HCT116 (cell line): Measurements from ENCODE around the gene CISD1. TPM values are rescaled to one million over a fixed set of nuclear protein-coding genes. Genes with fewer than 3 reads are reported as not detected.

Experiments used
- ATAC-seq: fragments of 200-7000 bp; cut with Tn5 transposase; 2 replicates; pipeline ENCODE4 v1.9.1; 2020; ENCODE audit warnings: mild to moderate bottlenecking, moderate library complexity
- BruUV-seq: library from RNA; stranded (reverse); fragments of 400-500 nt; replicated peaks from 2 replicates; lab custom pipeline; 2021; lab: Mats Ljungman, UMichigan
- CTCF ChIA-PET: fragments of 300-600 bp; sonication (Branson Sonifier 250); formaldehyde crosslinking; loops from one replicate; lab custom pipeline; 2021; ENCODE audit warnings: antibody characterized with exemption; lab: Charles Lee
- POLR2A ChIA-PET: fragments of 300-600, 350-600 bp; sonication (Branson Sonifier 250); formaldehyde crosslinking; loops from one replicate; lab custom pipeline; 2021; ENCODE audit warnings: antibody characterized with exemption; lab: Charles Lee
- RAD21 ChIA-PET, 2 experiments: fragments of 300-600 bp; sonication (Branson Sonifier 250); formaldehyde crosslinking; loops; one replicate each; lab custom pipeline; 2023; ENCODE audit warnings: low total read pairs in 2 of 2; ENCODE audit not compliant: uncharacterized antibody in 2 of 2, unreplicated experiment in 2 of 2, low non-redundant PET in 1 of 2; lab: Charles Lee
- DNase-seq: peaks from one replicate; pipeline ENCODE4 v3.0.0-alpha.2; 2010; ENCODE audit warnings: low read depth, low spot score
- H2AFZ ChIP-seq: fragments of 200-600 bp; shearing (Covaris generic), sonication (generic); 2 replicates; pipeline ENCODE4 v1.6.1; 2017; ENCODE audit warnings: low read depth, mixed run types, mixed read lengths, antibody characterized with exemption, low read length; ENCODE audit not compliant: poor library complexity, severe bottlenecking
- H3K27ac ChIP-seq: 2 replicates; pipeline ENCODE4 v1.5.1; 2012; ENCODE audit warnings: low read depth, low read length
- H3K27me3 ChIP-seq: fragments of 200-600 bp; sonication (generic); 2 replicates; pipeline ENCODE4 v1.6.1; 2016; ENCODE audit warnings: mixed run types, low read length, mixed read lengths; ENCODE audit not compliant: insufficient read depth
- H3K36me3 ChIP-seq, 2 experiments: fragments of 200-500 bp in 1 of 2; fragments of 200-600 bp in 1 of 2; sonication (Bioruptor generic) in 1 of 2; sonication (generic) in 1 of 2; 2 replicates each; pipeline versions ENCODE4 v1.5.1 to v1.6.1; 2014 to 2016; ENCODE audit warnings: low read length in 2 of 2, inconsistent platforms in 1 of 2, mixed read lengths in 1 of 2, mixed run types in 1 of 2; ENCODE audit not compliant: insufficient read depth in 2 of 2, control insufficient read depth in 1 of 2
- H3K4me1 ChIP-seq, 2 experiments: fragments of 200-600 bp in 1 of 2; sonication (generic) in 1 of 2; 2 replicates each; pipeline versions ENCODE4 v1.5.1 to v1.6.1; 2012 to 2017; ENCODE audit warnings: low read length in 2 of 2, inconsistent platforms in 1 of 2, mild to moderate bottlenecking in 1 of 2, mixed read lengths in 1 of 2, mixed run types in 1 of 2, moderate library complexity in 1 of 2; ENCODE audit not compliant: insufficient read depth in 2 of 2, control insufficient read depth in 1 of 2
- H3K4me2 ChIP-seq: fragments of 200-600 bp; sonication (generic); 2 replicates; pipeline ENCODE4 v1.6.1; 2017; ENCODE audit warnings: mixed run types, low read length, mixed read lengths
- H3K4me3 ChIP-seq, 2 experiments: fragments of 200-600 bp in 1 of 2; sonication (generic) in 1 of 2; replicated peaks in 1 of 2; 2 replicates each; pipeline ENCODE4 v1.5.1; 2011 to 2016; ENCODE audit warnings: low read length in 2 of 2, control low read depth in 1 of 2, low read depth in 1 of 2, mild to moderate bottlenecking in 1 of 2, mixed read lengths in 1 of 2, mixed run types in 1 of 2
- H3K79me2 ChIP-seq: fragments of 200-600 bp; sonication (generic); 2 replicates; pipeline ENCODE4 v1.6.1; 2017; ENCODE audit warnings: mild to moderate bottlenecking, mixed run types, low read length, moderate library complexity, mixed read lengths; ENCODE audit not compliant: insufficient read depth
- H3K9ac ChIP-seq: fragments of 200-600 bp; sonication (generic); 2 replicates; pipeline ENCODE4 v1.6.1; 2016; ENCODE audit warnings: low read length, mixed read lengths
- H3K9me2 ChIP-seq: fragments of 200-600 bp; sonication (generic), shearing (Covaris generic); 2 replicates; pipeline ENCODE4 v1.6.1; 2017; ENCODE audit warnings: mixed run types, mild to moderate bottlenecking, moderate library complexity; ENCODE audit not compliant: insufficient read depth
- H3K9me3 ChIP-seq, 2 experiments: fragments of 200-500 bp in 1 of 2; fragments of 200-600 bp in 1 of 2; sonication (Bioruptor generic) in 1 of 2; sonication (generic) in 1 of 2; 2 replicates each; pipeline ENCODE4 v1.6.1; 2014 to 2017; ENCODE audit warnings: low read length in 2 of 2, mixed read lengths in 2 of 2, inconsistent platforms in 1 of 2, low read depth in 1 of 2, mild to moderate bottlenecking in 1 of 2, mixed run types in 1 of 2, moderate library complexity in 1 of 2; ENCODE audit not compliant: control insufficient read depth in 1 of 2, insufficient read depth in 1 of 2
- H4K20me1 ChIP-seq: fragments of 200-600 bp; sonication (generic), shearing (Covaris generic); 2 replicates; pipeline ENCODE4 v1.6.1; 2017; ENCODE audit warnings: mixed run types, mild to moderate bottlenecking, moderate library complexity; ENCODE audit not compliant: insufficient read depth
- CBX3 ChIP-seq: IDR thresholded peaks from 2 replicates; pipeline ENCODE4 v1.6.1; 2012; ENCODE audit warnings: low read depth
- CEBPB ChIP-seq: IDR thresholded peaks from 2 replicates; pipeline ENCODE4 v1.6.1; 2012; ENCODE audit warnings: low read depth
- EGR1 ChIP-seq: IDR thresholded peaks from 2 replicates; pipeline ENCODE4 v1.6.1; 2012; ENCODE audit warnings: low read depth
- ELF1 ChIP-seq: IDR thresholded peaks from 2 replicates; pipeline ENCODE4 v1.6.1; 2012; ENCODE audit warnings: low read depth, borderline replicate concordance
- EZH2 ChIP-seq: fragments of 200-600 bp; sonication (generic); IDR thresholded peaks from 2 replicates; pipeline ENCODE4 v1.6.1; 2017; ENCODE audit warnings: antibody characterized with exemption, mixed run types
- FOSL1 ChIP-seq: IDR thresholded peaks from 2 replicates; pipeline ENCODE4 v1.6.1; 2012; ENCODE audit warnings: low read depth
- POLR2A ChIP-seq: IDR thresholded peaks from 2 replicates; pipeline ENCODE4 v1.7.0; 2011; ENCODE audit warnings: borderline replicate concordance; ENCODE audit not compliant: insufficient read depth, insufficient read length; ENCODE audit errors: extremely low read depth
- POLR2AphosphoS5 ChIP-seq: IDR thresholded peaks from 2 replicates; pipeline ENCODE4 v1.6.1; 2011; ENCODE audit warnings: mild to moderate bottlenecking, low read depth, low read length, moderate library complexity
- RAD21 ChIP-seq: IDR thresholded peaks from 2 replicates; pipeline ENCODE4 v1.6.1; 2012; ENCODE audit warnings: low read depth, mild to moderate bottlenecking
- SIN3A ChIP-seq: IDR thresholded peaks from 2 replicates; pipeline ENCODE4 v1.6.1; 2012; ENCODE audit warnings: low read depth
- SP1 ChIP-seq: IDR thresholded peaks from 2 replicates; pipeline ENCODE4 v1.6.1; 2012; ENCODE audit warnings: low read depth
- TCF7L2 ChIP-seq: IDR thresholded peaks from 2 replicates; pipeline ENCODE4 v1.7.0; 2011; ENCODE audit warnings: borderline replicate concordance, inconsistent platforms; ENCODE audit not compliant: insufficient read depth, insufficient read length; ENCODE audit errors: extremely low read depth
- YY1 ChIP-seq: IDR thresholded peaks from 2 replicates; pipeline ENCODE4 v1.6.1; 2011; ENCODE audit warnings: low read length, low read depth, moderate library complexity, mild to moderate bottlenecking; ENCODE audit not compliant: insufficient replicate concordance; ENCODE audit errors: extremely low read depth
- ZBTB33 ChIP-seq: IDR thresholded peaks from 2 replicates; pipeline ENCODE4 v1.6.1; 2011; ENCODE audit warnings: mild to moderate bottlenecking, low read length, moderate library complexity; ENCODE audit not compliant: insufficient replicate concordance; ENCODE audit errors: extremely low read depth
- ZFX ChIP-seq: fragments of 450-650 bp; IDR thresholded peaks from 2 replicates; pipeline ENCODE4 v1.6.1; 2017
- intact Hi-C: fragments of 100-400 bp; cut with micrococcal nuclease; formaldehyde crosslinking; loops from 2 replicates; pipeline ENCODE4 v1.10.0; 2022
- total RNA-seq: library from RNA; stranded (reverse); gene quantifications from one replicate; pipeline ENCODE4 v1.2.1, GENCODE V29; 2021; ENCODE audit not compliant: unreplicated experiment
- TF ChIP-seq, protein P1 (sequence below): IDR thresholded peaks from 2 replicates; pipeline ENCODE4 v1.6.1; 2012; ENCODE audit warnings: low read depth

Gene CISD1
- total RNA-seq, 1 experiment from 2014 or later: 47.3 TPM

DNA sequence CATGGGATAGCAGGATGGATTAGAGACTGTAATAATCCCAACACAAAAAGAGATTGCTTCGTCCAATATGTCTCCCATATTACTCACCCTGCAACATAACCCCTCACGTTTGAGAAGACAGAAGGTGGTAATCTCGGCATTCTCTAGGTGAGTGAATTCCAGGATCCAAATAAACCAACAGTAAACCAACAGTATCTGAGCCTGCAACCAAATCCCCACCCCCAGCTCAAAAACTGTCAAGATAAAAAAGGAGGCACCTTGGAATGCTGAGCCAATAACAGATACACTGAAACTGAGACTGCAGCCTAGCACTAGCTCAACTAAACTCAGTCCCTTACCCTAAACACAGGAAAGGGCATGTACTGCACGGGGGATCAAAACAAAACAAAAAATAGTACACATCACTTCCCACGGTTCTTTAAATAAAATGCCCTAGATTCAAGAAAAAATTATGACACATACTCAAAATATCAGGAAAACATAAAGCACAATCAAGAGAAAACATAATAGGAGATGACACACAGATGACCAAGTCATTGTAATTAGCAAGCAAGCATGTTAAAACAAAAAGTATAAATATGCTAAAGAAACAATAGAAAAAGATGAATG lies 29.3 kb upstream of the CISD1 start (continued):
- TF ChIP-seq CBX3 (no peak), CEBPB (no peak), FOSL1 (no peak), ELF1 (no peak), POLR2A (no peak), RAD21 (no peak), EGR1 (no peak), POLR2AphosphoS5 (no peak)
- TF ChIP-seq, protein P1, sequence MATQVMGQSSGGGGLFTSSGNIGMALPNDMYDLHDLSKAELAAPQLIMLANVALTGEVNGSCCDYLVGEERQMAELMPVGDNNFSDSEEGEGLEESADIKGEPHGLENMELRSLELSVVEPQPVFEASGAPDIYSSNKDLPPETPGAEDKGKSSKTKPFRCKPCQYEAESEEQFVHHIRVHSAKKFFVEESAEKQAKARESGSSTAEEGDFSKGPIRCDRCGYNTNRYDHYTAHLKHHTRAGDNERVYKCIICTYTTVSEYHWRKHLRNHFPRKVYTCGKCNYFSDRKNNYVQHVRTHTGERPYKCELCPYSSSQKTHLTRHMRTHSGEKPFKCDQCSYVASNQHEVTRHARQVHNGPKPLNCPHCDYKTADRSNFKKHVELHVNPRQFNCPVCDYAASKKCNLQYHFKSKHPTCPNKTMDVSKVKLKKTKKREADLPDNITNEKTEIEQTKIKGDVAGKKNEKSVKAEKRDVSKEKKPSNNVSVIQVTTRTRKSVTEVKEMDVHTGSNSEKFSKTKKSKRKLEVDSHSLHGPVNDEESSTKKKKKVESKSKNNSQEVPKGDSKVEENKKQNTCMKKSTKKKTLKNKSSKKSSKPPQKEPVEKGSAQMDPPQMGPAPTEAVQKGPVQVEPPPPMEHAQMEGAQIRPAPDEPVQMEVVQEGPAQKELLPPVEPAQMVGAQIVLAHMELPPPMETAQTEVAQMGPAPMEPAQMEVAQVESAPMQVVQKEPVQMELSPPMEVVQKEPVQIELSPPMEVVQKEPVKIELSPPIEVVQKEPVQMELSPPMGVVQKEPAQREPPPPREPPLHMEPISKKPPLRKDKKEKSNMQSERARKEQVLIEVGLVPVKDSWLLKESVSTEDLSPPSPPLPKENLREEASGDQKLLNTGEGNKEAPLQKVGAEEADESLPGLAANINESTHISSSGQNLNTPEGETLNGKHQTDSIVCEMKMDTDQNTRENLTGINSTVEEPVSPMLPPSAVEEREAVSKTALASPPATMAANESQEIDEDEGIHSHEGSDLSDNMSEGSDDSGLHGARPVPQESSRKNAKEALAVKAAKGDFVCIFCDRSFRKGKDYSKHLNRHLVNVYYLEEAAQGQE: no peak

GRCh38 chr10:58240531-58240930 lies 28.4 kb upstream of the CISD1 start:
- H3K27me3 ChIP-seq: no peaks in the 10 kb centered on the region
- DNase-seq (no peak), ATAC-seq (no peak)
- peaks cover 14 to 32% of the 10 kb centered on the region in 2 experiments for H3K4me1 ChIP-seq
- BruUV-seq: no TSS peak
- H2AFZ ChIP-seq: no peak overlapping the region
- H3K4me2 ChIP-seq: no peak overlapping the region
- intact Hi-C loops: no loop called here
- no peaks in the 10 kb centered on the region for H3K9me2 ChIP-seq
- H3K27ac ChIP-seq: no peak overlapping the region
- H3K9me3 ChIP-seq: no peaks in the 10 kb centered on the region
- H4K20me1 ChIP-seq: no peaks in the 10 kb centered on the region
- ChIA-PET POLR2A (no interaction called here), RAD21 (no interaction called here), CTCF (no interaction called here)
- H3K4me3 ChIP-seq: no peak overlapping the region
- H3K36me3 ChIP-seq: no peaks in the 10 kb centered on the region
- H3K79me2 ChIP-seq: peaks cover 4% of the 10 kb centered on the region; the same call in 1 of the 2 replicates
- H3K9ac ChIP-seq: no peak overlapping the region
- TF ChIP-seq EGR1 (no peak), SP1 (no peak), EZH2 (no peak), SIN3A (no peak), TCF7L2 (no peak), ZFX (no peak), POLR2AphosphoS5 (no peak), CBX3 (no peak), ZBTB33 (no peak), YY1 (no peak), ELF1 (no peak), FOSL1 (no peak)
- TF ChIP-seq, protein P1: no peak
